Erythroblast (primary cell): ENCODE results near the gene POLR1A.

Source experiments
- DNase-seq, 2 experiments: peaks; one replicate each; lab custom pipeline; 2025; lab: John Stamatoyannopoulos, UW
- GATA1 ChIP-seq: IDR thresholded peaks from 2 replicates; pipeline ENCODE4 v1.6.1; 2011; ENCODE audit warnings: low read depth, mild to moderate bottlenecking, control low read depth, low read length, moderate library complexity
- POLR2A ChIP-seq: IDR thresholded peaks from 2 replicates; pipeline ENCODE4 v1.6.1; 2011; ENCODE audit warnings: mild to moderate bottlenecking, low read length

Gene POLR1A

DNA sequence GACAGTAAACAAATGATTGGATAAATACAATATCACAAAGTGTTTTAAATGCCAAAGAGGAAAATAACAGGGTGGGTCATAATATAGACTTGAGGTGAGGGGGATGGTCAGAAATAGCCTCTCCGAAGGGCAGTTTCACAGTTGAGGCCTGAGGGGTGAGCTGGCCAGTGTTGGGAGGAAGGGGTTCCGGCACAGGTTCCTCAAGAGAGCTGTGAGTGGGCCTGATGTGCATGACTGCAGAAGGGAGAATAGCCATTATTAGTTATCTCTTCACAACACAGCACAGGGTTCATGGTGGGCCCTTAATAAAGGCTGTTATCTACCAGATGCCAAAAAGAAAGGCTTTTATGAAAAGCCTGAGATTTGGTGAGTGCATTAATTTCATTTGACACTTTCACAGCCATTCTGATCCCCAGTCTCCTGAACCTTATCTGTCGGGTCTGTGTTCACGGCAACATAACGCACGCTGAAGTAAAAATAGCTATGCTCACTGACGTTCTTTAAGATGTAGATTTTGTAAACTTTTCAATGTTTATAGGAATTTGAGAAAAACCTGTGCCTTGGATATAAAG lies 39.6 kb downstream of the POLR1A start:
- no peak for TF ChIP-seq GATA1
- TF ChIP-seq POLR2A: no peak
- peak in 1 of 2 experiments; percentile 13 for DNase-seq

DNA sequence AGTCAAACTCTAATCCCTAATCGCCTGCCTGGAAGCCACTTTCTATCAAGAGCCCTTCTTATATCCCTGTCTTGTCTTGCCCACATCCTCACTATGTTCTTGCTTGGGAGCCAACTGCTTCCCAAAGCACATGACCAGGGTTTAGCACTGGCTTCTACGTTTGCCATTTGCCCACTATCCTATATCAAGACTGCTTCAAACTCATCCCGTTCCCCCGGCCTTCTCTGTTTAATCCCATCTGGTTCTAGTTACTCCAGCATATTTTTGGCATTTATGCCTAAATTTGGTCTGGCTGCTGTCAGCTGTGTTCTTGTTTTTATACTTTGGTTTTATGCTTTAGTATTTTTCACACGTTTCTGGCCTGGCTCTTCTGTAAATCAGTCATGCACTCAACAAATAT lies 40.2 kb downstream of the POLR1A start:
- TF ChIP-seq POLR2A: no peak
- TF ChIP-seq GATA1: no peak
- no peak for DNase-seq

GRCh38 chr2:86064006-86064405 lies 41.7 kb downstream of the POLR1A start:
- no peak for TF ChIP-seq POLR2A
- TF ChIP-seq GATA1: no peak
- no peak for DNase-seq

DNA sequence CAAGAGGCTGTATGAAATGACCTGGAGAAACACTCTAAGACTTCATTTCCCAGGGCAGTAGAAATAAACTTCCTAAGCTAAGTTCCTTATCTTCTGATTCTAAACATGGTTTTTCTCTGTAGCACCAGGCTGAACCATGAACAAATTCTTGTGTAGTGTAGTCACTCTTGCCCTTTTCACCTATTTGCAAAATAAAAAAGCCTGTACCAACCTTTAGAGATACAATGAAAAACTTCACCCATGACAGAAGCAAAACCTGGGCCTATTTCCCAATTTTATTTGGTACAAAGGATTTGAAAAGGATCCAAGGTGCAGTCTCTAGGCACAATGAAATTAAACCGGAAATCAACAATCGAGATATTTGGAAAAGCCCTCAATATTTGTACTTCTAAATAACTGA lies 43.6 kb downstream of the POLR1A start:
- TF ChIP-seq GATA1 (no peak), POLR2A (no peak)

DNA sequence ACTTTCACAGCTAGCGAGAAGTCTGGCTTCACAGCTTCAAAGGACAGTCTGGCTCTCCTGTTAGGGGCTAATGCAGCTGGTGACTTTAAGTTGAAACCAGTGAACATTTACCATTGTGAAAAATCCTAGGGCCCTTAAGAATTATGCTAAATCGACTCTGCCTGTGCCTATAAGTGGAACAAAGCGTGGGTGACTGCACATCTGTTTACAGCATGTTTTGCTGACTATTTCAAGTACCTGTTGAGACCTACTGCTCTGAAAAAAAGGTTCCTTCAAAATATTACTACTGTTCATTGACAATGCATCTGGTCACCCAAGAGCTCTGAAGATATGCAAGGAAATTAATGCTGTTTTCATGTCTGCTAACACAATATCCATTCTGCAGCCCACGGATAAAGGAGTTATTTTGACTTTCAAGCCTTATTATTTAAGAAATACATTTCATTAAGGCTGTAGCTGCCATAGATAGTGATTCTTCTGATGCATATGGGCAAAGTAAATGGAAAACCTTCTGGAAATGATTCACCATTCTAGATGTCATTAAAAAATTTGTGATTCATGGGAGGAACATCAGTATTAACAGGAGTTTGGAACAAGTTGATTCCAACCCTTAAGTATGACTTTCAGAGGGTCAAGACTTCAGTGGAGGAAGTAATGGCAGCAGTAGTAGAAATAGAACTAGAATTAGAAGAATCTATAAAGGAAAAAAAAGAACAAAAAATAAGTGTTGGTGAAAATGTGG lies 48.9 kb downstream of the POLR1A start:
- no peak for DNase-seq
- no peak for TF ChIP-seq GATA1
- TF ChIP-seq POLR2A: no peak

More for the DNA sequence above, 43.6 kb downstream of the POLR1A start:
- DNase-seq: no peak

DNA sequence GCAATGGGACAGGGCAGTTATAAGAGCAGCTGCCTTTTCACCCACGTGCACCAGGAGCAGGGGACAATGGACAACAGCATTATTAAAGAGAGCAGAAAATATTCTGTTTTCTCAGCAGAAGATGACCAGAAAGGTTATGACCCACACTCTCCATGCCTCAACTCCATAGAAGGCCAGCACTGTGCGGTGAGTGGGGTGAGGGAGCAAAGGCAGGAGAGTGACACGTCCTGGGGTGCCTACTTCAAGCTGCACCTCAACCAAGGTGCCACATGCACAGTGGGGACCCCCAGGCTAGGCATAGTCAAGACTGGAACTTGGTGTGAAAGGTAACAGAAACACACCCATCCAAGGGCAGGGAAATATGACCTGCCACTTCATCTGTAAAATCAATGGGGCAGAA lies 50.4 kb downstream of the POLR1A start:
- TF ChIP-seq POLR2A: no peak
- no peak for TF ChIP-seq GATA1
- DNase-seq: no peak

DNA sequence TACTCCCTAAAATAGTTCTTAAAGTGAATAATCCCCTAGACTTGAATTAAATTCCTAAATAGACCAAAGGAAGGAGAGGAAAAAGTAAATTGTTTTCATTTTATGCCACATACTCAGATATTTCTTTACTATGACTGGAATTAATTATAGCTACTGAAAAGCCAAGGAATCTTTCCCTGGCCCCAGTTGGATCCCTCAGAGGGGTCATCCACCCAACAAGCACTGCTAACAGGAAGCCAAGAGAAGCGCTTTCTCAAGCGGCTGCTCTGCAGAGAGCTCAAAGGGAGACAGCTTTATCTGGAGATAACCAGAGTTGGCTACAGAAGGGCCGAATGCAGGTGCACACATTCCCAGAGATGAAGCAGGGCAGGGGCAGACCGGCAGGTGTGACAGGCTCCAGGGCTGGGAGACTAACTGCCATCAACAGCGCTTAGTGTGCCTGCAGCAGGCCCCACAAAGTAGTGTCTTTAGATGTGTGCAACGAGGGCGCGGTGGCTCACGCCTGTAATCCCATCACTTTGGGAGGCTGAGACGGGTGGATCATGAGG lies 51.1 kb downstream of the POLR1A start:
- TF ChIP-seq POLR2A (no peak), GATA1 (no peak)
- DNase-seq: no peak

- no peak for TF ChIP-seq GATA1
- TF ChIP-seq POLR2A: no peak
- no peak for DNase-seq
Observed at GRCh38 chr2:86053166-86053565, 52.5 kb downstream of the POLR1A start.

DNA sequence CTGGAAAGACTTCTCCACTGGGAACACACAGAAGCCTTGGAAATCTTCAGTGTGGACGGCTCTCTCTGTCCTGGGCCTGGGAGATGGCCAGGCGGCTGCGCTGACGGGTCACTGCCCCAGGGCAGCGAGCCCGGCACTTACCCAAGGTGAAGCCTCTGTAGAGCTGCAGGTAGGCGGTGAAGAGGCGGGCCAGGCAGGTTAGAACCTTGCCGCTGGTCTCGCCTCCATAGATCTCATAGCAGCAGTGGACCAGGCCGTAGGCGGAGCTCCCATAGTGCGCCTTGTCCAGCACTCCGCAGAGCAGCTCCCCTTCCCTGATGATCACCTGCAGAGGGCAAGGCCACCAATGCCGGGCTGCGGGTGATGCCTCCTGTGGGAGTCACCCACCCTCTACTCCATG lies 53.0 kb downstream of the POLR1A start:
- TF ChIP-seq GATA1 (no peak), POLR2A (no peak)
- DNase-seq: no peak

DNA sequence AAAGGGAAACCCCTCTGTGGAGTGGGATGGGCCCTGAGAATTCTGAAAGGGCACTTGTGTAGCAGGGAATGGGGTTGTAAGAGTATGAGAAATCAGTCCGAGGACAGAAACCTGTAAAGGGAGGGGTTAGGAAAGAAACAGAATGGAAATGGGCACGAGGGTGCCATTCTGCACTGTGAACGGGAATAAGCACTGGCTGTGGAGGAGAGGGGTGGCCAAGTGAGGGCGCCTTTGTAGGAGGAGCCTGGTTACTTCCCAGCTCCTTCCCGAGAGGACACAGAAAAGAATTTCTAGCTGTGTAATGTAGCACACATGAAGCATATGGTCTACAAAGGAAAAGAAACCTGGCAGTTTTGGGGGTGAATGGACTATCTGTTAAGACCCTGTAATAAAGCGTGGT lies 53.4 kb downstream of the POLR1A start:
- TF ChIP-seq GATA1: no peak
- TF ChIP-seq POLR2A: no peak
- DNase-seq: no peak

- TF ChIP-seq POLR2A: no peak
- no peak for TF ChIP-seq GATA1
- no peak for DNase-seq
Observed at GRCh38 chr2:86050301-86050700, 55.4 kb downstream of the POLR1A start.

DNA sequence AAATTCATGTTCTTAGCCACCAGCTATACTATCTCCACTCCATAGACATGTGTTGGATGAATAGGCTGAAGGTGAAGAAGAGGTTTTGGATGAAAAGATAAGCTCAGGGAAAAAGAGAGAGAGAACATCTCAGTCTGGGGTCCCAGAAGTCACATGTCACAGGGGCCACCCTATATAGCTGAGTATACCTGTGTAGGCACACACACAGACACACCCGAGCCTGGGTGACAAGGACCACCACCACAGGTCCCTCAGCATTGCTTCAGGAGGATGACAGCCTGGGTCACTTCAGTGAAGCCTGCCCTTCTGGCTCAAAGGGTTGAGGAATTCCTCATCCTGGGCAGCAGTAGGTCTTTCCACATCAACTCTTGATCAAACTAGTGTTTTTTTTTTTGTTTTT lies 56.2 kb downstream of the POLR1A start:
- no peak for TF ChIP-seq GATA1
- no peak for TF ChIP-seq POLR2A

DNA sequence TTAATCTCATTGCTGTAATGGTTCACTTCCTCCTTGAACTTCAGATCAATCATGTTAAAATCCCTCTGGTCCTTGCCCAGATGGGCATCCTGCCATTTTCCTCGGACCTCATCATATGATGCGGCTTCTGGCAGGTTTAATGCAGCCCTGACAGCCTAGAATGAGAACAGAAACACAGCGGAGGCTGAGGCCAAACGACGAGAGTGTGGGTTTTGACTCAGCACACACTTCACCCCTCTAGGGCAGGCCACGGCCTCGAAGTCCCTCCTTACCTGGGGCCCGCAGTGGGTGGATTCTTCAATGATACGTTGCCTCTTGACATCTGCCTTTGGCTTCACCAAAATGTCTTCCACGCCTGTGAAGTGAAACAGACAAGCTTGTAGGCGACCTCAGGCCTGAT lies 56.8 kb downstream of the POLR1A start:
- TF ChIP-seq POLR2A: no peak
- no peak for TF ChIP-seq GATA1
- DNase-seq: no peak

More for the DNA sequence above, 56.2 kb downstream of the POLR1A start:
- DNase-seq: no peak

- no peak for DNase-seq
- TF ChIP-seq GATA1 (no peak), POLR2A (no peak)
Observed at GRCh38 chr2:86048383-86048701, 57.3 kb downstream of the POLR1A start.
